22Rv1 (cell line): ENCODE results near the gene SMARCC2.
"Not testable (repeated sequence)": the region's sequence is repeated elsewhere in the genome, so short reads cannot be mapped to it uniquely, and the experiment has no call there.

Experiments used
- ZFX ChIP-seq: fragments of 450-650 bp; IDR thresholded peaks from 2 replicates; pipeline ENCODE4 v1.6.1; 2017; ENCODE audit warnings: antibody characterized with exemption, borderline replicate concordance
- TF ChIP-seq, protein P1 (sequence below): fragments of 450-650 bp; IDR thresholded peaks from 2 replicates; pipeline ENCODE4 v1.5.1; 2017; ENCODE audit warnings: mild to moderate bottlenecking

DNA sequence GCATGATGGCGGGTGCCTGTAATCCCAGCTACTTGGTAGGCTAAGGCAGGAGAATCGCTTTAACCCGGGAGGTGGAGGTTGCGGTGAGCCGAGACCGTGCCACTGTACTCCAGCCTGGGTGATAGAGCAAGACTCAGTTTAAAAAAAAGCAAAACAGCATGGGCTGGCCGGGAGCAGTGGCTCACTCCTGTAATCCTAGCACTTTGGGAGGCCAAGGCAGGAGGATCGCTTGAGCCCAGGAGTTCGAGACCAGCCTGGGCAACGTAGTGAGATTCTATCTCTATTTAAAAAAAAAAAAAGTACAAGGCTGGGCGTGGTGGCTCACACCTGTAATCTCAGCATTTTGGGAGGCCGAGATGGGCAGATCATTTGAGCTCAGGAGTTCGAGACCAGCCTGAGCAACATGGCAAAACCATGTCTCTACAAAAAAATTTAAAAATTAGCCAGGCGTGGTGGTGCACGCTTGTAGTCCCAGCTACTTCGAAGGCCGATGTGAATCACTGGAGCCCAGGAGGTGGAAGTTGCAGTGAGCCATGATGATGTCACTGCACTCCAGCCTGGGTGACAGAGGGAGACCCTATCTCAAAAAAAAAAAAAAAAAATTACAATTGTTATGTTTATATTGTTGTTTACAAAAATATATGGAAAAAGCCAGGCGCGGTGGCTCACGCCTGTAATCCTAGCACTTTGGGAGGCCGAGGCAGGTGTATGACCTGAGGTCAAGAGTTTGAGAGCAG, 32.7 kb downstream of the SMARCC2 start:
- TF ChIP-seq, protein P1, sequence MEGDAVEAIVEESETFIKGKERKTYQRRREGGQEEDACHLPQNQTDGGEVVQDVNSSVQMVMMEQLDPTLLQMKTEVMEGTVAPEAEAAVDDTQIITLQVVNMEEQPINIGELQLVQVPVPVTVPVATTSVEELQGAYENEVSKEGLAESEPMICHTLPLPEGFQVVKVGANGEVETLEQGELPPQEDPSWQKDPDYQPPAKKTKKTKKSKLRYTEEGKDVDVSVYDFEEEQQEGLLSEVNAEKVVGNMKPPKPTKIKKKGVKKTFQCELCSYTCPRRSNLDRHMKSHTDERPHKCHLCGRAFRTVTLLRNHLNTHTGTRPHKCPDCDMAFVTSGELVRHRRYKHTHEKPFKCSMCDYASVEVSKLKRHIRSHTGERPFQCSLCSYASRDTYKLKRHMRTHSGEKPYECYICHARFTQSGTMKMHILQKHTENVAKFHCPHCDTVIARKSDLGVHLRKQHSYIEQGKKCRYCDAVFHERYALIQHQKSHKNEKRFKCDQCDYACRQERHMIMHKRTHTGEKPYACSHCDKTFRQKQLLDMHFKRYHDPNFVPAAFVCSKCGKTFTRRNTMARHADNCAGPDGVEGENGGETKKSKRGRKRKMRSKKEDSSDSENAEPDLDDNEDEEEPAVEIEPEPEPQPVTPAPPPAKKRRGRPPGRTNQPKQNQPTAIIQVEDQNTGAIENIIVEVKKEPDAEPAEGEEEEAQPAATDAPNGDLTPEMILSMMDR, result not testable (repeated sequence)
- not testable (repeated sequence) for TF ChIP-seq ZFX
